Hepatocyte (in vitro differentiated cells): Measurements from ENCODE around the gene RAB3GAP2. TPM values are rescaled to one million over a fixed set of nuclear protein-coding genes. Genes with fewer than 3 reads are reported as not detected.

ENCODE experiments used
- DNase-seq: peaks from one replicate; pipeline ENCODE4 v3.0.0-alpha.2; 2016; ENCODE audit warnings: low spot score
- H2AFZ ChIP-seq: fragments of 200-600 bp; sonication (generic); 2 replicates; pipeline ENCODE4 v1.6.0; 2016; ENCODE audit warnings: antibody characterized with exemption, mild to moderate bottlenecking
- H3K27ac ChIP-seq: fragments of 200-600 bp; sonication (generic); 2 replicates; pipeline ENCODE4 v1.5.1; 2016; ENCODE audit warnings: mild to moderate bottlenecking
- H3K27me3 ChIP-seq: fragments of 200-600 bp; sonication (generic); 2 replicates; pipeline ENCODE4 v1.6.1; 2016
- H3K36me3 ChIP-seq: fragments of 200-600 bp; sonication (generic); replicated peaks from 2 replicates; pipeline ENCODE4 v1.5.1; 2016; ENCODE audit warnings: low read depth; ENCODE audit not compliant: insufficient read depth
- H3K4me1 ChIP-seq: fragments of 200-600 bp; sonication (generic); 2 replicates; pipeline ENCODE4 v1.5.1; 2016; ENCODE audit warnings: mild to moderate bottlenecking, moderate library complexity; ENCODE audit not compliant: insufficient read depth
- H3K4me2 ChIP-seq: fragments of 200-600 bp; sonication (generic); 2 replicates; pipeline ENCODE4 v1.6.0; 2016
- H3K4me3 ChIP-seq: fragments of 200-600 bp; sonication (generic); 2 replicates; pipeline ENCODE4 v1.5.1; 2016; ENCODE audit warnings: mild to moderate bottlenecking
- H3K79me2 ChIP-seq: fragments of 200-600 bp; sonication (generic); 2 replicates; pipeline ENCODE4 v1.6.0; 2017; ENCODE audit warnings: mild to moderate bottlenecking
- H3K9me2 ChIP-seq: fragments of 200-600 bp; sonication (generic); replicated peaks from 2 replicates; pipeline ENCODE4 v1.6.0; 2017; ENCODE audit warnings: mild to moderate bottlenecking; ENCODE audit not compliant: insufficient read depth
- H3K9me3 ChIP-seq: fragments of 200-600 bp; sonication (generic); 2 replicates; pipeline ENCODE4 v1.5.1; 2016; ENCODE audit warnings: low read depth, mild to moderate bottlenecking
- H4K20me1 ChIP-seq: fragments of 200-600 bp; sonication (generic); 2 replicates; pipeline ENCODE4 v1.6.0; 2016; ENCODE audit warnings: mild to moderate bottlenecking; ENCODE audit not compliant: insufficient read depth, poor library complexity, severe bottlenecking
- EZH2 ChIP-seq: fragments of 200-600 bp; sonication (generic); IDR thresholded peaks from 2 replicates; pipeline ENCODE4 v1.6.1; 2016; ENCODE audit warnings: antibody characterized with exemption, mild to moderate bottlenecking, borderline replicate concordance
- EZH2phosphoT487 ChIP-seq: fragments of 200-600 bp; sonication (generic); IDR thresholded peaks from one replicate; pipeline ENCODE4 v1.6.1; 2018; ENCODE audit warnings: antibody characterized with exemption, mild to moderate bottlenecking, low read depth, moderate library complexity; ENCODE audit not compliant: unreplicated experiment, severe bottlenecking
- WGBS: methylation state at CpG from one replicate; pipeline ENCODE4 v1.1.6; 2016; ENCODE audit warnings: low lambda C conversion rate; ENCODE audit errors: missing lambda C conversion rate; 5-methylcytosine and 5-hydroxymethylcytosine counted together
- polyA plus RNA-seq: library from polyadenylated mRNA; unstranded; fragments of >200 nt; fragmentation: Nextera tagmentation; extraction: Ambion mirVana; gene quantifications from 2 replicates; pipeline ENCODE4 v1.2.1, GENCODE V29; 2016
- total RNA-seq: library from RNA; depleted of rRNA; stranded (reverse); fragments of >200 nt; gene quantifications from 2 replicates; pipeline ENCODE4 v1.2.3, GENCODE V29; 2014
- TF ChIP-seq, protein P1 (sequence below): fragments of 200-600 bp; sonication (generic); IDR thresholded peaks from 2 replicates; pipeline ENCODE4 v1.5.1; 2016; ENCODE audit warnings: antibody characterized with exemption, mild to moderate bottlenecking; ENCODE audit not compliant: poor library complexity

RAB3GAP2 gene
- total and polyA plus RNA-seq, 2 experiments from 2014 or later: 13.7 to 31.6 TPM

- H3K9me3 ChIP-seq: no peaks in the 10 kb centered on the region
- no peak overlapping the region for H2AFZ ChIP-seq
- TF ChIP-seq, protein P1, sequence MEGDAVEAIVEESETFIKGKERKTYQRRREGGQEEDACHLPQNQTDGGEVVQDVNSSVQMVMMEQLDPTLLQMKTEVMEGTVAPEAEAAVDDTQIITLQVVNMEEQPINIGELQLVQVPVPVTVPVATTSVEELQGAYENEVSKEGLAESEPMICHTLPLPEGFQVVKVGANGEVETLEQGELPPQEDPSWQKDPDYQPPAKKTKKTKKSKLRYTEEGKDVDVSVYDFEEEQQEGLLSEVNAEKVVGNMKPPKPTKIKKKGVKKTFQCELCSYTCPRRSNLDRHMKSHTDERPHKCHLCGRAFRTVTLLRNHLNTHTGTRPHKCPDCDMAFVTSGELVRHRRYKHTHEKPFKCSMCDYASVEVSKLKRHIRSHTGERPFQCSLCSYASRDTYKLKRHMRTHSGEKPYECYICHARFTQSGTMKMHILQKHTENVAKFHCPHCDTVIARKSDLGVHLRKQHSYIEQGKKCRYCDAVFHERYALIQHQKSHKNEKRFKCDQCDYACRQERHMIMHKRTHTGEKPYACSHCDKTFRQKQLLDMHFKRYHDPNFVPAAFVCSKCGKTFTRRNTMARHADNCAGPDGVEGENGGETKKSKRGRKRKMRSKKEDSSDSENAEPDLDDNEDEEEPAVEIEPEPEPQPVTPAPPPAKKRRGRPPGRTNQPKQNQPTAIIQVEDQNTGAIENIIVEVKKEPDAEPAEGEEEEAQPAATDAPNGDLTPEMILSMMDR: no peak
- TF ChIP-seq EZH2 (no peak), EZH2phosphoT487 (no peak)
- no peaks in the 10 kb centered on the region for H3K9me2 ChIP-seq
- peaks cover 41% of the 10 kb centered on the region for H3K79me2 ChIP-seq
- H3K27me3 ChIP-seq: no peaks in the 10 kb centered on the region
- no peak overlapping the region for H3K4me2 ChIP-seq
- no peak overlapping the region for H3K27ac ChIP-seq
- H4K20me1 ChIP-seq: peaks cover 3% of the 10 kb centered on the region
- H3K36me3 ChIP-seq: no peaks in the 10 kb centered on the region
- no peaks in the 10 kb centered on the region for H3K4me1 ChIP-seq
- no peak overlapping the region for H3K4me3 ChIP-seq
- DNase-seq: no peak
- WGBS: 98% methylated on average over 3 of the region's 3 CpGs
These were observed 38.3 kb downstream of the RAB3GAP2 start for GRCh38 chr1:220233927-220234326.

DNA sequence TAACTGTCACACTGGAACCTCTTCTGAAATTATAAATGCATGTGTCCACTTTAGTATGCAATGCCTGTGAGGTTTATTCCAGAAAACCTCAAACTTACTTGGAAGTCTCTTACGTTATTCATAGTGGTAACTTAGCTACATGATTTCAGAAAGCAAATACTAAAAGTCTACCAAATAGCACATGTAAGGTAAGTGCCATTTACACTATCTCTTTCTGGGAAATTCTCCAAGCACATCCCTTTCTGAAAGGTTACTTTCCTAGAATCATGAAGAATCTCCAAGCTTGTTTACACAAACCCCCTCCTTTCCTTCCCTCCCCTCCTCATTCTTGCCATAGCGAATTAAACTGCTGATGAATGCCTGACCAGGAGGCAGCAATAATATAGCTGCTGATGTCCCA, 42.5 kb downstream of the RAB3GAP2 start:
- no peak overlapping the region for H3K27ac ChIP-seq
- peaks cover 3% of the 10 kb centered on the region for H4K20me1 ChIP-seq
- no peaks in the 10 kb centered on the region for H3K36me3 ChIP-seq
- no peaks in the 10 kb centered on the region for H3K27me3 ChIP-seq
- H3K9me3 ChIP-seq: no peaks in the 10 kb centered on the region
- no peak for TF ChIP-seq EZH2phosphoT487
- TF ChIP-seq, protein P1: no peak
- H3K9me2 ChIP-seq: no peaks in the 10 kb centered on the region
- H3K79me2 ChIP-seq: peaks cover 28% of the 10 kb centered on the region
- 92% methylated on average over 2 of the region's 2 CpGs for WGBS
- H3K4me1 ChIP-seq: no peaks in the 10 kb centered on the region
- no peak overlapping the region for H3K4me3 ChIP-seq
- H2AFZ ChIP-seq: no peak overlapping the region
- no peak for DNase-seq
- no peak overlapping the region for H3K4me2 ChIP-seq

GRCh38 chr1:220227393-220227792, 44.9 kb downstream of the RAB3GAP2 start:
- H3K79me2 ChIP-seq: peaks cover 40% of the 10 kb centered on the region
- peaks cover 9% of the 10 kb centered on the region for H4K20me1 ChIP-seq
- no peak for DNase-seq
- no peaks in the 10 kb centered on the region for H3K27me3 ChIP-seq
- TF ChIP-seq, protein P1: no peak
- TF ChIP-seq EZH2 (no peak), EZH2phosphoT487 (no peak)
- H3K9me3 ChIP-seq: no peaks in the 10 kb centered on the region
- WGBS: 87% methylated on average over 4 of the region's 4 CpGs
- H2AFZ ChIP-seq: no peak overlapping the region
- H3K27ac ChIP-seq: no peak overlapping the region
- no peaks in the 10 kb centered on the region for H3K4me1 ChIP-seq
- no peak overlapping the region for H3K4me2 ChIP-seq
- no peaks in the 10 kb centered on the region for H3K36me3 ChIP-seq
- H3K4me3 ChIP-seq: no peak overlapping the region
- no peaks in the 10 kb centered on the region for H3K9me2 ChIP-seq

DNA sequence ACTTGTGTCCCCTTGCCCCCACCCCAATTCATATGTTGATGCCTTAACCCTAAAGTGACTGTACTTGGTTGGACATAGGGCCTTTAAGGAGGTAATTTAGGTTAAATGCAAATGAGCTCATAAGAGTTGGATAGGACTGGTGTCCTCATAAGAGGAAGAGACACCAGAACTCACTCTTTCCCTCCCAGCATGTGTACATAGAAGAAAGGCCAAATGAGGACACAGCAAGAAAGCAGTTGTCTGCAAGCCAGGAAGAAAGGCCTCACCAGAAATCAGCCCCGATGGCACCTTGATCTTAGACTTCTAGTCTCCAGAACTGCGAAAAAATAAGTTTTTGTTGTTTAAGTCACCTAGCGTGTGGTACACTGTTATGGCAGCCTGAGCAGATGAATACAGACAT, 45.5 kb downstream of the RAB3GAP2 start:
- no peak for DNase-seq
- H3K4me2 ChIP-seq: no peak overlapping the region
- peaks cover 46% of the 10 kb centered on the region for H3K79me2 ChIP-seq
- no peaks in the 10 kb centered on the region for H3K4me1 ChIP-seq
- no peaks in the 10 kb centered on the region for H3K9me3 ChIP-seq
- H3K27me3 ChIP-seq: no peaks in the 10 kb centered on the region
- H3K4me3 ChIP-seq: no peak overlapping the region
- TF ChIP-seq EZH2 (no peak), EZH2phosphoT487 (no peak)
- TF ChIP-seq, protein P1: no peak
- no peak overlapping the region for H3K27ac ChIP-seq
- H2AFZ ChIP-seq: no peak overlapping the region
- WGBS: 97% methylated on average over 3 of the region's 3 CpGs
- no peaks in the 10 kb centered on the region for H3K36me3 ChIP-seq
- no peaks in the 10 kb centered on the region for H3K9me2 ChIP-seq
- H4K20me1 ChIP-seq: peaks cover 9% of the 10 kb centered on the region
